ENCODE measurements around the gene OR2AE1. TPM values are rescaled to one million over a fixed set of nuclear protein-coding genes. Genes with fewer than 3 reads are reported as not detected.
A peak's percentile ranks its signal among the peaks of the same experiment; 100 is the strongest.

OR2AE1 gene
- total and polyA plus RNA-seq, 2 of the 13 experiments (the other 11 are each of a cell fraction or from before 2014, with no cell fraction given) = not detected

- TF ChIP-seq NCOA1 (CRISPR knock-in tag; IDR thresholded peaks at IDR 0.05) (peak; percentile 90), CREBL2 (CRISPR knock-in tag; IDR thresholded peaks at IDR 0.05; ENCODE audit: borderline replicate concordance) (no peak), RFXANK (CRISPR knock-in tag; IDR thresholded peaks at IDR 0.05) (no peak), ZNF18 (CRISPR knock-in tag; IDR thresholded peaks at IDR 0.05; ENCODE audit: insufficient replicate concordance) (peak; percentile 36), ZBTB3 (CRISPR knock-in tag; IDR thresholded peaks at IDR 0.05; ENCODE audit: borderline replicate concordance, low read depth) (no peak), ARNTL (CRISPR knock-in tag; IDR thresholded peaks at IDR 0.05) (peak; percentile 53; the same call in 1 of the 2 replicates), JDP2 (CRISPR knock-in tag; IDR thresholded peaks at IDR 0.05; ENCODE audit: borderline replicate concordance) (no peak), PAXIP1 (CRISPR knock-in tag; conservative IDR thresholded peaks at IDR 0.05) (peak; percentile 93), ZBTB37 (CRISPR knock-in tag; IDR thresholded peaks at IDR 0.05) (peak; percentile 99), ZNF564 (CRISPR knock-in tag; IDR thresholded peaks at IDR 0.05) (0 out of 2 replicates have a peak, but pooled peaks have one; percentile 32), CEBPG (CRISPR knock-in tag; IDR thresholded peaks at IDR 0.05) (peak; percentile 90), ZSCAN20 (CRISPR knock-in tag; IDR thresholded peaks at IDR 0.05; ENCODE audit: borderline replicate concordance) (no peak), NFYC (CRISPR knock-in tag; IDR thresholded peaks at IDR 0.05) (no peak), ZSCAN12 (CRISPR knock-in tag; IDR thresholded peaks at IDR 0.05) (no peak), EP300 (IDR thresholded peaks at IDR 0.05; ENCODE audit: low read depth in 2 of 2, low read length in 2 of 2) (peak in 1 of 2 experiments; percentile 96; a peak in 2 of 4 replicates), EP300 (CRISPR knock-in tag; IDR thresholded peaks at IDR 0.05; ENCODE audit: borderline replicate concordance) (peak; percentile 60; the same call in 1 of the 2 replicates), ZNF124 (CRISPR knock-in tag; IDR thresholded peaks at IDR 0.05) (peak; percentile 76; the same call in 1 of the 2 replicates), SETDB1 (CRISPR knock-in tag; IDR thresholded peaks at IDR 0.05; ENCODE audit: borderline replicate concordance) (no peak), TCF7L2 (IDR thresholded peaks at IDR 0.05; ENCODE audit: low read depth, low read length) (peak; percentile 35; the same call in 1 of the 2 replicates), CREM (IDR thresholded peaks at IDR 0.05) (peak; percentile 85), CREM (CRISPR knock-in tag; IDR thresholded peaks at IDR 0.05) (no peak)
- TF ChIP-seq, protein P1, sequence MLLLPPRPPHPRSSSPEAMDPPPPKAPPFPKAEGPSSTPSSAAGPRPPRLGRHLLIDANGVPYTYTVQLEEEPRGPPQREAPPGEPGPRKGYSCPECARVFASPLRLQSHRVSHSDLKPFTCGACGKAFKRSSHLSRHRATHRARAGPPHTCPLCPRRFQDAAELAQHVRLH (CRISPR knock-in tag; IDR thresholded peaks at IDR 0.05; ENCODE audit: borderline replicate concordance, low read depth) = no peak
- TF ChIP-seq, protein P2, sequence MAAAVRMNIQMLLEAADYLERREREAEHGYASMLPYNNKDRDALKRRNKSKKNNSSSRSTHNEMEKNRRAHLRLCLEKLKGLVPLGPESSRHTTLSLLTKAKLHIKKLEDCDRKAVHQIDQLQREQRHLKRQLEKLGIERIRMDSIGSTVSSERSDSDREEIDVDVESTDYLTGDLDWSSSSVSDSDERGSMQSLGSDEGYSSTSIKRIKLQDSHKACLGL (CRISPR knock-in tag; IDR thresholded peaks at IDR 0.05) = no peak
Measured at GRCh38 chr7:99827040-99827778, 49.6 kb downstream of the OR2AE1 start (continued).
